WTC11 (cell line): ENCODE measurements around the gene CMTM4.

Experiments
- ATF1 ChIP-seq: sonication (generic); formaldehyde crosslinking; IDR thresholded peaks from 2 replicates; pipeline ENCODE4 v1.8.1; 2023; ENCODE audit warnings: mild to moderate bottlenecking, moderate library complexity, missing genetic modification reagents
- CTCF ChIP-seq: fragments of 200-600 bp; IDR thresholded peaks from 2 replicates; pipeline ENCODE4 v1.8.0; 2022; ENCODE audit warnings: antibody characterized with exemption
- MAX ChIP-seq: sonication (generic); formaldehyde crosslinking; IDR thresholded peaks from 2 replicates; pipeline ENCODE4 v1.8.0; 2022; ENCODE audit warnings: mild to moderate bottlenecking, missing genetic modification reagents
- RELA ChIP-seq: sonication (generic); formaldehyde crosslinking; IDR thresholded peaks from 2 replicates; pipeline ENCODE4 v1.8.1; 2022; ENCODE audit warnings: missing genetic modification reagents, mild to moderate bottlenecking, borderline replicate concordance
- STAT6 ChIP-seq: sonication (generic); formaldehyde crosslinking; conservative IDR thresholded peaks from 2 replicates; pipeline ENCODE4 v1.8.1; 2023; ENCODE audit warnings: mild to moderate bottlenecking, low read depth, missing genetic modification reagents, moderate library complexity
- ZBTB21 ChIP-seq: sonication (generic); formaldehyde crosslinking; IDR thresholded peaks from 2 replicates; pipeline ENCODE4 v1.8.1; 2023; ENCODE audit warnings: mild to moderate bottlenecking, missing genetic modification reagents, borderline replicate concordance
- ZBTB43 ChIP-seq: sonication (generic); formaldehyde crosslinking; IDR thresholded peaks from 2 replicates; pipeline ENCODE4 v1.8.1; 2023; ENCODE audit warnings: mild to moderate bottlenecking, missing genetic modification reagents
- ZNF232 ChIP-seq: sonication (generic); formaldehyde crosslinking; IDR thresholded peaks from 2 replicates; pipeline ENCODE4 v1.8.0; 2022; ENCODE audit warnings: mild to moderate bottlenecking, missing genetic modification reagents

- TF ChIP-seq CTCF: no peak
- no peak for TF ChIP-seq ZBTB43 (CRISPR knock-in tag)
- TF ChIP-seq STAT6: no peak
- no peak for TF ChIP-seq ZBTB21 (CRISPR knock-in tag)
- no peak for TF ChIP-seq MAX (CRISPR knock-in tag)
- TF ChIP-seq ATF1 (CRISPR knock-in tag): no peak
- no peak for TF ChIP-seq RELA (CRISPR knock-in tag)
- no peak for TF ChIP-seq ZNF232 (CRISPR knock-in tag)
Measured at GRCh38 chr16:66668777-66669444, 27.6 kb downstream of the CMTM4 start.
